Activated CD4-positive, alpha-beta T cell treated with anti-CD3 and anti-CD28 coated beads, Interleukin-2, amount 10 ng/mL, durations not matched to agents 7 days and 5 days (primary cell): ENCODE data around the gene FNDC3A. TPM values are rescaled to one million over a fixed set of nuclear protein-coding genes. Genes with fewer than 3 reads are reported as not detected.
"Not testable (repeated sequence)": the region's sequence is repeated elsewhere in the genome, so short reads cannot be mapped to it uniquely, and the experiment has no call there.

Experiments
- CTCF ChIA-PET: fragments of 350-600 bp; sonication (Branson Sonifier 250); formaldehyde crosslinking; loops from one replicate; lab custom pipeline; 2021; ENCODE audit warnings: antibody characterized with exemption; lab: Charles Lee
- POLR2A ChIA-PET: fragments of 350-600 bp; sonication (Branson Sonifier 250); formaldehyde crosslinking; loops from one replicate; lab custom pipeline; 2021; ENCODE audit warnings: antibody characterized with exemption; lab: Charles Lee
- DNase-seq: peaks from one replicate; pipeline ENCODE4 v3.0.0-alpha.2; 2020
- H3K27ac Mint-ChIP-seq: one replicate; pipeline ENCODE4 v1.8.0; 2021; ENCODE audit warnings: mild to moderate bottlenecking, moderate library complexity, mixed read lengths
- H3K27me3 Mint-ChIP-seq: one replicate; pipeline ENCODE4 v1.8.0; 2021; ENCODE audit warnings: mixed read lengths
- H3K36me3 Mint-ChIP-seq: one replicate; pipeline ENCODE4 v1.8.0; 2021; ENCODE audit warnings: low read depth, mixed read lengths
- H3K4me1 Mint-ChIP-seq: one replicate; pipeline ENCODE4 v1.8.0; 2021; ENCODE audit warnings: mixed read lengths
- H3K4me3 Mint-ChIP-seq: one replicate; pipeline ENCODE4 v1.8.0; 2021; ENCODE audit warnings: mild to moderate bottlenecking, moderate library complexity, mixed read lengths
- H3K9me3 Mint-ChIP-seq: one replicate; pipeline ENCODE4 v1.8.0; 2021; ENCODE audit warnings: mixed read lengths
- total RNA-seq, 2 experiments: library from RNA; stranded (reverse); gene quantifications; one replicate each; pipeline ENCODE4 v1.2.3, GENCODE V29; 2021

FNDC3A gene
- total RNA-seq, 2 experiments from 2014 or later, result 24.1 to 28.1 TPM

DNA sequence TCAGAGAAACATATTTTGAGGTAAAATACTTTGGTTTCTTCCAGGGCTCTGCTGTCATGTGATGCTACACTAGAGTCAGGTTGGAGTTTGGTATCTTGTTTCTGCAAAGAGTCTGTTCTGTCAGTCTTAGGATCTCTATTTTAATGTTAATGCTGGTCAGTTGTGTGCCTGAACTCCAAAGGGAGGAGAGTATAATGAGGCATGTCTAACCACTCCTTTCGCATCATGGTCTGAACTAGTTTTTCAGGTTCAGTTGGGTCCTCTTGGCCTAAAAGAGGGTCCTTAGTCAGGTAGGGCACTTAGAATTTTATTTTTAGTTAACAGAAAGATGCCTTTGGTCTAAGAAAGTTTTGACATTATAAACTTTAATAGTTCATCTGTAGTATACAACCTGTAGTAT lies 78.2 kb downstream of the FNDC3A start:
- peaks cover 11% of the 10 kb centered on the region for H3K9me3 Mint-ChIP-seq
- no peak overlapping the region for H3K4me3 Mint-ChIP-seq
- H3K36me3 Mint-ChIP-seq, result peaks cover 20% of the 10 kb centered on the region
- POLR2A ChIA-PET, result no interaction called here
- no peak overlapping the region for H3K27ac Mint-ChIP-seq
- DNase-seq, result no peak
- H3K27me3 Mint-ChIP-seq, result no peaks in the 10 kb centered on the region
- H3K4me1 Mint-ChIP-seq, result no peaks in the 10 kb centered on the region
- CTCF ChIA-PET, result no interaction called here

GRCh38 chr13:49055021-49055420 lies 79.3 kb downstream of the FNDC3A start:
- Mint-ChIP-seq H3K9me3 (peaks cover 11% of the 10 kb centered on the region), H3K4me3 (no peak overlapping the region), H3K36me3 (peaks cover 22% of the 10 kb centered on the region), H3K27ac (no peak overlapping the region), H3K27me3 (no peaks in the 10 kb centered on the region), H3K4me1 (no peaks in the 10 kb centered on the region)
- ChIA-PET POLR2A (no interaction called here), CTCF (no interaction called here)
- no peak for DNase-seq

- no peak overlapping the region for H3K4me3 Mint-ChIP-seq
- peaks cover 3% of the 10 kb centered on the region for H3K9me3 Mint-ChIP-seq
- H3K27me3 Mint-ChIP-seq, result no peaks in the 10 kb centered on the region
- CTCF ChIA-PET, result no interaction called here
- POLR2A ChIA-PET, result no interaction called here
- DNase-seq, result no peak
- H3K4me1 Mint-ChIP-seq, result peaks cover 4% of the 10 kb centered on the region
- H3K36me3 Mint-ChIP-seq, result peaks cover 9% of the 10 kb centered on the region
- H3K27ac Mint-ChIP-seq, result no peak overlapping the region
Observed at GRCh38 chr13:49057176-49057575, 81.5 kb downstream of the FNDC3A start.

- ChIA-PET POLR2A (no interaction called here), CTCF (interaction anchor here (1.0 to 1.1 kb wide), 2 partner anchors 15 to 30 kb away, joined by 3 read pairs; no protein-coding TSS in a partner anchor)
- Mint-ChIP-seq H3K27me3 (no peaks in the 10 kb centered on the region), H3K36me3 (peaks cover 9% of the 10 kb centered on the region), H3K4me1 (peaks cover 7% of the 10 kb centered on the region), H3K27ac (no peak overlapping the region), H3K9me3 (peaks cover 3% of the 10 kb centered on the region), H3K4me3 (no peak overlapping the region)
- DNase-seq, result no peak
Observed at GRCh38 chr13:49058761-49059160, 83.0 kb downstream of the FNDC3A start.

GRCh38 chr13:49060678-49061387 lies 85.1 kb downstream of the FNDC3A start:
- H3K27me3 Mint-ChIP-seq, result no peaks in the 10 kb centered on the region
- ChIA-PET POLR2A (no interaction called here), CTCF (no interaction called here)

DNA sequence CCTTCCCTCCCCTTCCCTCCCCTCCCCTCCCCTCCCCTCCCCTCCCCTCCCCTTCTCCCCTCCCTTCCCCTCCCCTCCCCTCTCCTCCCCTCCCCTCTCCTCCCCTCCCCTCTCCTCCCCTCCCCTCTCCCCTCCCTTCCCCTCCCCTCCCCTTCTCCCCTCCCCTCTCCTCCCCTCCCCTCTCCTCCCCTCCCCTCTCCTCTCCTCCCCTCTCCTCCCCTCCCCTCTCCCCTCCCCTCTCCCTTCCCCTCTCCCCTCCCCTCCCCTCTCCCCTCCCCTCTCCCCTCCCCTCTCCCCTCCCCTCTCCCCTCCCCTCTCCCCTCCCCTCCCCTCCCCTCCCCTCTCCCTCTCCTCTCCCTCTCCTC lies 85.7 kb downstream of the FNDC3A start:
- H3K27me3 Mint-ChIP-seq, H3K27ac Mint-ChIP-seq, DNase-seq, H3K9me3 Mint-ChIP-seq, POLR2A ChIA-PET, H3K4me3 Mint-ChIP-seq, H3K4me1 Mint-ChIP-seq, CTCF ChIA-PET, H3K36me3 Mint-ChIP-seq: not testable (repeated sequence)

More at GRCh38 chr13:49060678-49061387, 85.1 kb downstream of the FNDC3A start:
- Mint-ChIP-seq H3K4me3 (no peak overlapping the region), H3K36me3 (peaks cover 10% of the 10 kb centered on the region), H3K4me1 (peaks cover 7% of the 10 kb centered on the region), H3K9me3 (peaks cover 3% of the 10 kb centered on the region), H3K27ac (no peak overlapping the region)
- no peak for DNase-seq

DNA sequence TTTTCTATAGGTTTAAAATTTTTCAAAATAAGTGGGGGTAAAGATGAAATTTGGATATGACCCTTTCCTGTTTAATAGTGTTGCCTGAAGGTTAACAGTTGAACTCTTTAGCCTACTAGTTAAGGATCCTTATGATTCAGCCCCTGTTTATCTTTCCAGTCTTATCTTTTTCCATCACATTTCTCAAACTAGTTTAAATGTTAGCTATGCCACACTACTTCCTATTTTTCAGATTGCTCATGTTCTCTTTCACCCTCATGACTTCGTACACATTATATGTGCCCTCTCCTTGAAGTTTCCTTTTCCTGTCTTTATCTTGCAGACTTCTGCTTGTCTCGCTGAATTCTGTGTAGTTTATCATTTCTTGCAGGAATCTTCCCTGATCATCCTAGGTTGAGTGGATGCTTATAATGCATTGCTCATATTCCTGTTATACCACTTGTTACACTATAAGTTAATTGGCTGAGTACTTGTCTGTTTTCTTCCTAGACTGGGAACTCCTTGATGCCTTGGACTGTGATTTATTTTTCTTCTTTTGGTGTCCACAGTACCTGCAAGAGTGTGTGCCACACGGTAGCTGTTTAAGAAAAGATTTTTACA lies 86.7 kb downstream of the FNDC3A start:
- H3K27me3 Mint-ChIP-seq, result no peaks in the 10 kb centered on the region
- H3K36me3 Mint-ChIP-seq, result peaks cover 10% of the 10 kb centered on the region
- CTCF ChIA-PET, result interaction anchor here (0.7 kb wide), 1 partner anchor 1245 kb away, joined by 3 read pairs; no protein-coding TSS in a partner anchor
- POLR2A ChIA-PET, result no interaction called here
- H3K27ac Mint-ChIP-seq, result no peak overlapping the region
- DNase-seq, result no peak
- peaks cover 3% of the 10 kb centered on the region for H3K9me3 Mint-ChIP-seq
- peaks cover 7% of the 10 kb centered on the region for H3K4me1 Mint-ChIP-seq
- no peak overlapping the region for H3K4me3 Mint-ChIP-seq

DNA sequence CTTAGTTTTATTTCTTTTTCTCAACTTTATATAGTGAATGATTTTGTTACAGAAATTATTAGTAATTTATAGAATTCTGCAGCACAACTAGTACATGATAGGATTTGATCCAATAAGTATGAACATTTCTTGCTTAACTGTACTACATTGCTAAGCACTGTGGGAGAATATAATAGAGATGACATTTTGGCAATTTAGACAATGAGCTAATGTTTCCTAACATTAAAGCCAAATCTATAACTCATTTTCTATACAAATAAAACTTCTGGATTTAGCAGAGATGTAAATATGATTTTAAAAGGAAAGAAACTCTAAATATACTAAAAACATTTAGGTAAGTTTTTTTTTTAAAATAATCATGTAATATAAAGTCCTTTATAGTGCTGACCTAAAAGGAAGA lies 87.3 kb downstream of the FNDC3A start:
- peaks cover 7% of the 10 kb centered on the region for H3K36me3 Mint-ChIP-seq
- peaks cover 7% of the 10 kb centered on the region for H3K4me1 Mint-ChIP-seq
- peaks cover 3% of the 10 kb centered on the region for H3K9me3 Mint-ChIP-seq
- POLR2A ChIA-PET, result no interaction called here
- H3K4me3 Mint-ChIP-seq, result no peak overlapping the region
- no peak overlapping the region for H3K27ac Mint-ChIP-seq
- no peaks in the 10 kb centered on the region for H3K27me3 Mint-ChIP-seq
- no peak for DNase-seq
- CTCF ChIA-PET, result interaction anchor here (0.7 kb wide), 1 partner anchor 1244 kb away, joined by 3 read pairs; no protein-coding TSS in a partner anchor

GRCh38 chr13:49063497-49063896 lies 87.8 kb downstream of the FNDC3A start:
- POLR2A ChIA-PET, result no interaction called here
- H3K9me3 Mint-ChIP-seq, result peaks cover 3% of the 10 kb centered on the region
- no peak for DNase-seq
- H3K4me3 Mint-ChIP-seq, result no peak overlapping the region
- peaks cover 7% of the 10 kb centered on the region for H3K4me1 Mint-ChIP-seq
- no peak overlapping the region for H3K27ac Mint-ChIP-seq
- CTCF ChIA-PET, result no interaction called here
- peaks cover 6% of the 10 kb centered on the region for H3K36me3 Mint-ChIP-seq
- no peaks in the 10 kb centered on the region for H3K27me3 Mint-ChIP-seq

- Mint-ChIP-seq H3K4me1 (peaks cover 7% of the 10 kb centered on the region), H3K4me3 (no peak overlapping the region), H3K27me3 (no peaks in the 10 kb centered on the region), H3K27ac (no peak overlapping the region), H3K36me3 (peaks cover 4% of the 10 kb centered on the region), H3K9me3 (no peaks in the 10 kb centered on the region)
- ChIA-PET CTCF (interaction anchor here (0.5 kb wide), 1 partner anchor 295 kb away, joined by 4 read pairs; no protein-coding TSS in a partner anchor), POLR2A (no interaction called here)
- DNase-seq, result no peak
Observed at GRCh38 chr13:49064476-49064875, 88.8 kb downstream of the FNDC3A start.

DNA sequence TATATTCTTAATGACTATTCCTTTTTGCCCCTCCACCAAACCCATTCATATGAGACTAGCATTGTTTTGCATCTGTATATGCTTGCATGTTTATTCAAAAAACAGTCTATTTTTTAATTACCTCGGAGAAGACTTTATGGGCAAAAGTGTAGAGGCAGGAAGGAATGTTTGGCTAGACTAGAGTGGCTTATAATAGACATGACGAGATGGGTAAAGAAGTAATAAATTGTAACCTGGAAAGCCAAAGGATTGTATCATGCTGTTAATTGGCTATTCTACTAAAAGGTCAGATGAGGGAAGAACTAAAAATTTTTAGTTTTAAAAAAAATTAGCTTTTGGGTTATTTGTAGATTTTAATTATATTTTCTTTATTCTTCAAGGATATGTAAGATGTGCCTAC lies 91.1 kb downstream of the FNDC3A start:
- POLR2A ChIA-PET, result no interaction called here
- no peak for DNase-seq
- Mint-ChIP-seq H3K36me3 (peaks cover 10% of the 10 kb centered on the region), H3K4me3 (no peak overlapping the region), H3K27me3 (no peaks in the 10 kb centered on the region), H3K27ac (no peak overlapping the region), H3K9me3 (no peaks in the 10 kb centered on the region), H3K4me1 (peaks cover 4% of the 10 kb centered on the region)
- CTCF ChIA-PET, result no interaction called here

DNA sequence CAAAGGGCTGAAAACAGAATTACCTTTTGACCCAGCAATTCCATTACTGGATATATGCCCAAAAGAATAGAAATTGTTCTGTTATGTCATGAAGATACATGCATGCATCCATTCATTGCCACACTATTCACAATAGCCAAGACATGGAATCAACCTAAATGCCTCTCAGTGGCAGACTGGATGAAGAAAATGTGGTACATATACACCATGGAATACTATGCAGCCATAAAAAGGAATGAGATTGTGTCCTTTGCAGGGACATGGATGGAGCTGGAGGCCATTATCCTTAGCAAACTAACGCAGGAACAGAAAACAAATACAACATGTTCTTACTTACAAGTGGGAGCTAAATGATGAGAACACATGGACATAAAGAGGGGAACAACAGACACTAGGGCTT lies 92.8 kb downstream of the FNDC3A start:
- H3K27me3 Mint-ChIP-seq, CTCF ChIA-PET, H3K4me3 Mint-ChIP-seq, DNase-seq, H3K9me3 Mint-ChIP-seq, H3K27ac Mint-ChIP-seq, POLR2A ChIA-PET, H3K4me1 Mint-ChIP-seq: not testable (repeated sequence)
- peaks cover 10% of the 10 kb centered on the region for H3K36me3 Mint-ChIP-seq

DNA sequence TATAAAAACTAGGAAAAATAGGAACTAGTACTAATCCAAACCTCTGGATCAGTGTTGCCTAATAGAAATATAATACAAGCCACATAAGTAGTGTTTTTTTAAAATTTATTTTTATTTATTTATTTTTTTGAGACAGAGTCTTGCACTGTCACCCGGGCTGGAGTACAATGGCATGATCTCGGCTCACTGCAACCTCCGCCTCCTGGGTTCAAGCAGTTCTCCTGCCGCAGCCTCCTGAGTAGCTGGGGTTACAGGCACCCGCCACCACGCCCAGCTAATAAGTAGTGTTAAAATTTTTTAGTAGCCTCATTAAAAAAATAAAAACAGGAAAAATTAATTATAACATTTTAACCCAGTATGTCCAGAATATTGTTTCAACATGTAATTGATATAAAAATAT lies 94.3 kb downstream of the FNDC3A start:
- not testable (repeated sequence) for DNase-seq, H3K4me3 Mint-ChIP-seq, H3K4me1 Mint-ChIP-seq, H3K9me3 Mint-ChIP-seq, H3K27me3 Mint-ChIP-seq, H3K27ac Mint-ChIP-seq
- ChIA-PET CTCF (interaction anchor here (0.6 kb wide), 1 partner anchor 17 kb away, joined by 4 read pairs; no protein-coding TSS in a partner anchor), POLR2A (interaction anchor here (0.5 kb wide), 1 partner anchor 503 kb away, joined by 3 read pairs; no protein-coding TSS in a partner anchor)
- peaks cover 11% of the 10 kb centered on the region for H3K36me3 Mint-ChIP-seq
